GM21717 (cell line): Measurements from ENCODE around the gene GALNT9.

Source experiments
- ATAC-seq: cut with Tn5 transposase; IDR thresholded peaks from one replicate; pipeline ENCODE4 v1.9.1; 2021; ENCODE audit warnings: mild to moderate bottlenecking, moderate library complexity; ENCODE audit not compliant: unreplicated experiment

The GALNT9 gene

GRCh38 chr12:132344601-132345000, 15.2 kb upstream of the GALNT9 start:
- no peak for ATAC-seq

GRCh38 chr12:132344181-132344580, 14.8 kb upstream of the GALNT9 start:
- no peak for ATAC-seq

GRCh38 chr12:132343294-132344004, 14.1 kb upstream of the GALNT9 start:
- ATAC-seq, result no peak

- no peak for ATAC-seq
Measured at GRCh38 chr12:132342251-132343227, 13.2 kb upstream of the GALNT9 start.

- no peak for ATAC-seq
Measured at GRCh38 chr12:132341318-132342050, 12.1 kb upstream of the GALNT9 start.

- no peak for ATAC-seq
Measured at GRCh38 chr12:132340266-132341035, 11.1 kb upstream of the GALNT9 start.

GRCh38 chr12:132339856-132340255, 10.5 kb upstream of the GALNT9 start:
- no peak for ATAC-seq

GRCh38 chr12:132338781-132339180, 9.4 kb upstream of the GALNT9 start:
- no peak for ATAC-seq

GRCh38 chr12:132338311-132338710, 8.9 kb upstream of the GALNT9 start:
- no peak for ATAC-seq

DNA sequence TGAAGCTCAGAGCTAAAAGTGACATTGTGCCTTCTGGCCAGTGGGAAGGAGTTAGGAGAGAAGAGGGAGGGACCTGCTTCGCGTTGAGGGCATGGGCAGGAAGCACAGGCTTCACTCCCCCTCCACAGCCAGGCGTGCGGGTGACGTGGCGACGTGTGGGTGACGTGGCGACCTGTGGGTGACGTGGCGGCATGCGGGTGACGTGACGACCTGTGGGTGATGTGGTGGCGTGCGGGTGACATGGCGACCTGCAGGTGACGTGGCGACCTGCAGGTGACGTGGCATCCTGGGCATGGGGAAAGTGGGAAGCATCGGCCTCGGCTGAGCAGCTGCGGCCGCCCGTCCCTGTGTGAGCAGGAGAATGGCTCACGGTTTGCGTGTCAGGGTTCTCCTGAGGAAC, 8.2 kb upstream of the GALNT9 start:
- no peak for ATAC-seq

GRCh38 chr12:132336451-132337413, 7.3 kb upstream of the GALNT9 start:
- no peak for ATAC-seq

DNA sequence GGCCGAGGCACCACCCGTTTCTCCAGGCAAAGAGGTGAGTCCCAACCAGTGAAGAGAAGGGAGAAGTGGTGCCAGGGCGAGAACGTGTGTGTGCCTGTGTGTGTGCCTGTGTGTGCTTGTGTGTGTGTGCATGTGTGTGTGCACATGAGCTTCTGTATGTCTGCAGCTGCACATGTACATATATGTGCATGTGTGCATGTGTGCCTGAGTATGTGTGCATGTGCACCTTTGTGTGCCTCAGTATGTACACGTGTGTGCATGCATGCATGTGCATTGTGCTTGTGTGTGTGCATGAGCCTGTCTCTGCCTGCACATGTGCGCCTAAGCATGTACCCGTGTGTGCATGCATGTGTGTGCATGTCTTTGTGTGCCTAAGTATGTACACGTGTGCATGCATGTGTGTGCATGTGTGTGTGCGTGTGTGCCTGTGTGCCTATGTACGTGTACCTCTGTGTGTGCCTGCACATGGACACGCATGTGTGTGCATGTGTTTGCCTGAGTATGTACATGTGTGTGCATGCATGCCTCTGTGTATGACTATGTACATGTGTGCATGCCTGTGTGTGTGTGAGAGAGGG, 5.9 kb upstream of the GALNT9 start:
- ATAC-seq, result no peak

DNA sequence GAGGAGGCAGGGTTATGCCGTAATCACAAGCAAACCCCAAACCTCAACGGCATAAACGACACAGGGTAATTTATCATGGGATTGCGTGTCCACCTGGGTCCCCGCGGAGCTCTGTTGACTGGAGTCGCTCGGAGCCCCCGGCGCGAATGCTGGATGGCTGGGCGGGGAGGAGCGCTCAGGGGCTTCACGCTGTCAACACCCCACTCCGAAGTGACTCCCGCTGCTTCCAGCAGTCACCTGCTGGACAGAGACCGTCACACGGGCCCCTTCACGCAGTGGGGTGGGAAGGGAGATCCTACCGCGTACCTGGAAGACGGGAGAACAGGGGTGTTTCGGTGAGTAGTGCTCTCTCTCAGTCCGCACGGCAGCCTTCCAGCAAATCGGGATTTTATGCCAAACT, 4.4 kb upstream of the GALNT9 start:
- no peak for ATAC-seq

DNA sequence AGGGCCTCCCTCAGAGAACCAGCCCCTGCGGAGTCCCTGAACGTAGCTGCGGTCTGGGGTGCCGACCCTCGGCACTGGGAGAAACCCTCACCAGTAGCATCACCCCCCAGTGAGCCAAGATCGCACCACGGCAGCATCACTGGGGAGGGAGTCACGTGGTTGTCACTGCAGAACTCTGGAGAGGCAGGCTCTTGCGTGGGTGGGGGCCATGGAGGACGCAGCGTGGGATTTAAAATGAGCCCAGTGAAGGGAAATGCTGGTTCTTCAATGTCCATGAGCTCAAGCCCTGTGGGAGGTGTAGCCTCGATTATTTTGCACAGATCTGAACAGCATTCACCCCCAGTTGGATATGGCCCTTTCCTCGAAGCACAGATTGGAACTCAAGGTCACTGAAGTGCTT, 3.9 kb upstream of the GALNT9 start:
- ATAC-seq, result no peak

- no peak for ATAC-seq
Measured at GRCh38 chr12:132330549-132330881, 1.1 kb upstream of the GALNT9 start.

- ATAC-seq, result no peak
Measured at GRCh38 chr12:132329720-132330548, 545 bp upstream of the GALNT9 start.

DNA sequence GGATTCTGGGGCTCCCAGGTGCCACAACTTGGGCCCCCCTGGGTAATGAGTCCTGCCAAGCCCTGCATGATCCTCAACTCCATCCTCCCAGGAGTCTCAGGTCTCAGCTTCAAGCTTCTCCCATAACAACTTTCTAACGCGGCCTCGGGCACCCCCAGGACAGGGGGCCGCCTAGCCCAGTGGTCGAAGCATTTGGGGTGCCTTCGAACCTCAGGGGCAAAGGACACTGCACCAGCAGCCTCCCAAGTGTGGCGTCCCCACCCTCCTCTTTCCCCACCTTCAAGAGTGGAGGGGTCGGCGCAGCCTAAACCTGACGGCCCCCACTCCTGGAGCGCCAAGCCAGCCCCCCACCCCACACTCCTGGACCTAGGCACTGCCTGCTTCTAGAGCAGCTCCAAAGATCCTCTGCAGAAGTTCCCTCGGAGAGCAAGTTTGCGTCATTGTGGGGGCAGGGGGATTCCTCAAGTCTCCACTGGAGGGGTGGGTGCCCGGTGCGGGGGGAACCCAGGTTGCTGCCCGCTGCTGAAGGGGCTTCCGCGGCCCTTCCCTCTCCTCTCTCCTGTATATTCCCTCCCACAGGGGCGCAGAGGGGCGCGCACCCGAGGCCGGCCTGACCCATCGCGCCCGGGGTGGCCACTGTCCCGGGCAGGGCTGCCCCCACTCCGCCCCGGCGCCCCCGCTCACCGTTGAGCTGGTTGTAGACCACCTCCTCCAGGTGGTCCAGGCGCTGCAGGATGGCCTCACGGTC, 933 bp downstream of the GALNT9 start:
- ATAC-seq, result no peak
